HL-60 (cell line): Measurements from ENCODE around the gene CNOT8.

Experiments used
- CTCF ChIP-seq: IDR thresholded peaks from one replicate; pipeline ENCODE4 v1.5.1; 2011; ENCODE audit warnings: low read length, control low read depth, inconsistent platforms; ENCODE audit not compliant: insufficient read depth
- POLR2AphosphoS5 ChIP-seq: IDR thresholded peaks from 2 replicates; pipeline ENCODE4 v1.6.1; 2012; ENCODE audit warnings: low read depth
- REST ChIP-seq: IDR thresholded peaks from 2 replicates; pipeline ENCODE4 v1.6.1; 2012; ENCODE audit warnings: low read depth; ENCODE audit not compliant: insufficient replicate concordance

- TF ChIP-seq REST (no peak), CTCF (no peak), POLR2AphosphoS5 (no peak)
Observed at GRCh38 chr5:154830219-154830595, 28.2 kb upstream of the CNOT8 start.
